HCT116 (cell line): Measurements from ENCODE around the gene DCAF10. TPM values are rescaled to one million over a fixed set of nuclear protein-coding genes. Genes with fewer than 3 reads are reported as not detected.

Experiments
- ATAC-seq: fragments of 200-7000 bp; cut with Tn5 transposase; 2 replicates; pipeline ENCODE4 v1.9.1; 2020; ENCODE audit warnings: mild to moderate bottlenecking, moderate library complexity
- BruUV-seq: library from RNA; stranded (reverse); fragments of 400-500 nt; replicated peaks from 2 replicates; lab custom pipeline; 2021; lab: Mats Ljungman, UMichigan
- CTCF ChIA-PET: fragments of 300-600 bp; sonication (Branson Sonifier 250); formaldehyde crosslinking; loops from one replicate; lab custom pipeline; 2021; ENCODE audit warnings: antibody characterized with exemption; lab: Charles Lee
- POLR2A ChIA-PET: fragments of 300-600, 350-600 bp; sonication (Branson Sonifier 250); formaldehyde crosslinking; loops from one replicate; lab custom pipeline; 2021; ENCODE audit warnings: antibody characterized with exemption; lab: Charles Lee
- RAD21 ChIA-PET, 2 experiments: fragments of 300-600 bp; sonication (Branson Sonifier 250); formaldehyde crosslinking; loops; one replicate each; lab custom pipeline; 2023; ENCODE audit warnings: low total read pairs in 2 of 2; ENCODE audit not compliant: uncharacterized antibody in 2 of 2, unreplicated experiment in 2 of 2, low non-redundant PET in 1 of 2; lab: Charles Lee
- DNase-seq: peaks from one replicate; pipeline ENCODE4 v3.0.0-alpha.2; 2010; ENCODE audit warnings: low read depth, low spot score
- H2AFZ ChIP-seq: fragments of 200-600 bp; shearing (Covaris generic), sonication (generic); 2 replicates; pipeline ENCODE4 v1.6.1; 2017; ENCODE audit warnings: low read depth, mixed run types, mixed read lengths, antibody characterized with exemption, low read length; ENCODE audit not compliant: poor library complexity, severe bottlenecking
- H3K27ac ChIP-seq: 2 replicates; pipeline ENCODE4 v1.5.1; 2012; ENCODE audit warnings: low read depth, low read length
- H3K27me3 ChIP-seq: fragments of 200-600 bp; sonication (generic); 2 replicates; pipeline ENCODE4 v1.6.1; 2016; ENCODE audit warnings: mixed run types, low read length, mixed read lengths; ENCODE audit not compliant: insufficient read depth
- H3K36me3 ChIP-seq, 2 experiments: fragments of 200-500 bp in 1 of 2; fragments of 200-600 bp in 1 of 2; sonication (Bioruptor generic) in 1 of 2; sonication (generic) in 1 of 2; 2 replicates each; pipeline versions ENCODE4 v1.5.1 to v1.6.1; 2014 to 2016; ENCODE audit warnings: low read length in 2 of 2, inconsistent platforms in 1 of 2, mixed read lengths in 1 of 2, mixed run types in 1 of 2; ENCODE audit not compliant: insufficient read depth in 2 of 2, control insufficient read depth in 1 of 2
- H3K4me1 ChIP-seq, 2 experiments: fragments of 200-600 bp in 1 of 2; sonication (generic) in 1 of 2; 2 replicates each; pipeline versions ENCODE4 v1.5.1 to v1.6.1; 2012 to 2017; ENCODE audit warnings: low read length in 2 of 2, inconsistent platforms in 1 of 2, mild to moderate bottlenecking in 1 of 2, mixed read lengths in 1 of 2, mixed run types in 1 of 2, moderate library complexity in 1 of 2; ENCODE audit not compliant: insufficient read depth in 2 of 2, control insufficient read depth in 1 of 2
- H3K4me2 ChIP-seq: fragments of 200-600 bp; sonication (generic); 2 replicates; pipeline ENCODE4 v1.6.1; 2017; ENCODE audit warnings: mixed run types, low read length, mixed read lengths
- H3K4me3 ChIP-seq, 2 experiments: fragments of 200-600 bp in 1 of 2; sonication (generic) in 1 of 2; replicated peaks in 1 of 2; 2 replicates each; pipeline ENCODE4 v1.5.1; 2011 to 2016; ENCODE audit warnings: low read length in 2 of 2, control low read depth in 1 of 2, low read depth in 1 of 2, mild to moderate bottlenecking in 1 of 2, mixed read lengths in 1 of 2, mixed run types in 1 of 2
- H3K79me2 ChIP-seq: fragments of 200-600 bp; sonication (generic); 2 replicates; pipeline ENCODE4 v1.6.1; 2017; ENCODE audit warnings: mild to moderate bottlenecking, mixed run types, low read length, moderate library complexity, mixed read lengths; ENCODE audit not compliant: insufficient read depth
- H3K9ac ChIP-seq: fragments of 200-600 bp; sonication (generic); 2 replicates; pipeline ENCODE4 v1.6.1; 2016; ENCODE audit warnings: low read length, mixed read lengths
- H3K9me2 ChIP-seq: fragments of 200-600 bp; sonication (generic), shearing (Covaris generic); 2 replicates; pipeline ENCODE4 v1.6.1; 2017; ENCODE audit warnings: mixed run types, mild to moderate bottlenecking, moderate library complexity; ENCODE audit not compliant: insufficient read depth
- H3K9me3 ChIP-seq, 2 experiments: fragments of 200-500 bp in 1 of 2; fragments of 200-600 bp in 1 of 2; sonication (Bioruptor generic) in 1 of 2; sonication (generic) in 1 of 2; 2 replicates each; pipeline ENCODE4 v1.6.1; 2014 to 2017; ENCODE audit warnings: low read length in 2 of 2, mixed read lengths in 2 of 2, inconsistent platforms in 1 of 2, low read depth in 1 of 2, mild to moderate bottlenecking in 1 of 2, mixed run types in 1 of 2, moderate library complexity in 1 of 2; ENCODE audit not compliant: control insufficient read depth in 1 of 2, insufficient read depth in 1 of 2
- H4K20me1 ChIP-seq: fragments of 200-600 bp; sonication (generic), shearing (Covaris generic); 2 replicates; pipeline ENCODE4 v1.6.1; 2017; ENCODE audit warnings: mixed run types, mild to moderate bottlenecking, moderate library complexity; ENCODE audit not compliant: insufficient read depth
- CBX3 ChIP-seq: IDR thresholded peaks from 2 replicates; pipeline ENCODE4 v1.6.1; 2012; ENCODE audit warnings: low read depth
- ELF1 ChIP-seq: IDR thresholded peaks from 2 replicates; pipeline ENCODE4 v1.6.1; 2012; ENCODE audit warnings: low read depth, borderline replicate concordance
- POLR2AphosphoS5 ChIP-seq: IDR thresholded peaks from 2 replicates; pipeline ENCODE4 v1.6.1; 2011; ENCODE audit warnings: mild to moderate bottlenecking, low read depth, low read length, moderate library complexity
- intact Hi-C: fragments of 100-400 bp; cut with micrococcal nuclease; formaldehyde crosslinking; loops from 2 replicates; pipeline ENCODE4 v1.10.0; 2022
- total RNA-seq: library from RNA; stranded (reverse); gene quantifications from one replicate; pipeline ENCODE4 v1.2.1, GENCODE V29; 2021; ENCODE audit not compliant: unreplicated experiment
- TF ChIP-seq, protein P1 (sequence below), 3 experiments: fragments of 200-600 bp in 1 of 3; sonication (generic) in 1 of 3; IDR thresholded peaks in 2 of 3; conservative IDR thresholded peaks in 1 of 3; 2 replicates each; pipeline ENCODE4 v1.5.1; 2012 to 2017; ENCODE audit warnings: low read depth in 2 of 3, low read length in 2 of 3, antibody characterized with exemption in 1 of 3, borderline replicate concordance in 1 of 3, control low read depth in 1 of 3, mild to moderate bottlenecking in 1 of 3, mixed read lengths in 1 of 3, mixed run types in 1 of 3, moderate library complexity in 1 of 3; ENCODE audit not compliant: insufficient read depth in 1 of 3

DCAF10 gene
- total RNA-seq, 1 experiment from 2014 or later = 20.6 TPM

- H3K4me3 ChIP-seq = peak overlapping the region; percentile 88 to 99
- H4K20me1 ChIP-seq = peaks cover 9% of the 10 kb centered on the region; the same call in 1 of the 2 replicates
- peaks cover 57% of the 10 kb centered on the region for H3K79me2 ChIP-seq
- ChIA-PET POLR2A (no interaction called here), RAD21 (no interaction called here), CTCF (interaction anchor here (1.5 kb wide), 1 partner anchor 480 kb away, joined by 3 read pairs; no protein-coding TSS in a partner anchor)
- H3K4me1 ChIP-seq = peaks cover 7 to 11% of the 10 kb centered on the region in 2 experiments; a peak in 3 of 4 replicates
- no peak overlapping the region for H2AFZ ChIP-seq
- no peaks in the 10 kb centered on the region for H3K9me2 ChIP-seq
- ATAC-seq (no peak), DNase-seq (no peak)
- H3K9me3 ChIP-seq = no peaks in the 10 kb centered on the region
- intact Hi-C loops = loop anchor here (10.0 kb wide), 1 partner anchor 199 kb away; no protein-coding TSS in a partner anchor
- peak overlapping the region; percentile 85 for H3K9ac ChIP-seq
- TSS peak; percentile 35 for BruUV-seq
- H3K27me3 ChIP-seq = no peaks in the 10 kb centered on the region
- H3K27ac ChIP-seq = peak overlapping the region; percentile 71
- peak overlapping the region; percentile 85 for H3K4me2 ChIP-seq
- H3K36me3 ChIP-seq = peaks cover 29 to 41% of the 10 kb centered on the region in 2 experiments
- no peak for TF ChIP-seq POLR2AphosphoS5
- no peak for TF ChIP-seq ELF1
- TF ChIP-seq, protein P1, sequence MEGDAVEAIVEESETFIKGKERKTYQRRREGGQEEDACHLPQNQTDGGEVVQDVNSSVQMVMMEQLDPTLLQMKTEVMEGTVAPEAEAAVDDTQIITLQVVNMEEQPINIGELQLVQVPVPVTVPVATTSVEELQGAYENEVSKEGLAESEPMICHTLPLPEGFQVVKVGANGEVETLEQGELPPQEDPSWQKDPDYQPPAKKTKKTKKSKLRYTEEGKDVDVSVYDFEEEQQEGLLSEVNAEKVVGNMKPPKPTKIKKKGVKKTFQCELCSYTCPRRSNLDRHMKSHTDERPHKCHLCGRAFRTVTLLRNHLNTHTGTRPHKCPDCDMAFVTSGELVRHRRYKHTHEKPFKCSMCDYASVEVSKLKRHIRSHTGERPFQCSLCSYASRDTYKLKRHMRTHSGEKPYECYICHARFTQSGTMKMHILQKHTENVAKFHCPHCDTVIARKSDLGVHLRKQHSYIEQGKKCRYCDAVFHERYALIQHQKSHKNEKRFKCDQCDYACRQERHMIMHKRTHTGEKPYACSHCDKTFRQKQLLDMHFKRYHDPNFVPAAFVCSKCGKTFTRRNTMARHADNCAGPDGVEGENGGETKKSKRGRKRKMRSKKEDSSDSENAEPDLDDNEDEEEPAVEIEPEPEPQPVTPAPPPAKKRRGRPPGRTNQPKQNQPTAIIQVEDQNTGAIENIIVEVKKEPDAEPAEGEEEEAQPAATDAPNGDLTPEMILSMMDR (IDR thresholded peaks at IDR 0.05 in 2 of 3, conservative IDR thresholded peaks at IDR 0.05 in 1 of 3; ENCODE audit: borderline replicate concordance in 1 of 3, insufficient read depth in 1 of 3, low read depth in 2 of 3, low read length in 2 of 3) = no peak
- no peak for TF ChIP-seq CBX3
- TF ChIP-seq, all 23 proteins: peak for 0
Observed at GRCh38 chr9:37784291-37784615, 16.3 kb upstream of the DCAF10 start.
